ENCODE measurements around the gene CTDSPL2.

GRCh38 chr15:44550734-44551133 is 123.3 kb downstream of the CTDSPL2 start:
- TF ChIP-seq, protein P1, sequence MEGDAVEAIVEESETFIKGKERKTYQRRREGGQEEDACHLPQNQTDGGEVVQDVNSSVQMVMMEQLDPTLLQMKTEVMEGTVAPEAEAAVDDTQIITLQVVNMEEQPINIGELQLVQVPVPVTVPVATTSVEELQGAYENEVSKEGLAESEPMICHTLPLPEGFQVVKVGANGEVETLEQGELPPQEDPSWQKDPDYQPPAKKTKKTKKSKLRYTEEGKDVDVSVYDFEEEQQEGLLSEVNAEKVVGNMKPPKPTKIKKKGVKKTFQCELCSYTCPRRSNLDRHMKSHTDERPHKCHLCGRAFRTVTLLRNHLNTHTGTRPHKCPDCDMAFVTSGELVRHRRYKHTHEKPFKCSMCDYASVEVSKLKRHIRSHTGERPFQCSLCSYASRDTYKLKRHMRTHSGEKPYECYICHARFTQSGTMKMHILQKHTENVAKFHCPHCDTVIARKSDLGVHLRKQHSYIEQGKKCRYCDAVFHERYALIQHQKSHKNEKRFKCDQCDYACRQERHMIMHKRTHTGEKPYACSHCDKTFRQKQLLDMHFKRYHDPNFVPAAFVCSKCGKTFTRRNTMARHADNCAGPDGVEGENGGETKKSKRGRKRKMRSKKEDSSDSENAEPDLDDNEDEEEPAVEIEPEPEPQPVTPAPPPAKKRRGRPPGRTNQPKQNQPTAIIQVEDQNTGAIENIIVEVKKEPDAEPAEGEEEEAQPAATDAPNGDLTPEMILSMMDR (IDR thresholded peaks at IDR 0.05 in 8 of 11, conservative IDR thresholded peaks at IDR 0.05 in 3 of 11): no peak
- TF ChIP-seq POLR2AphosphoS5 (IDR thresholded peaks at IDR 0.05): no peak
